Hepatocyte (in vitro differentiated cells): ENCODE results near the gene USP48. TPM values are rescaled to one million over a fixed set of nuclear protein-coding genes. Genes with fewer than 3 reads are reported as not detected.
A peak's percentile ranks its signal among the peaks of the same experiment; 100 is the strongest.

Experiments
- DNase-seq: peaks from one replicate; pipeline ENCODE4 v3.0.0-alpha.2; 2016; ENCODE audit warnings: low spot score
- H2AFZ ChIP-seq: fragments of 200-600 bp; sonication (generic); 2 replicates; pipeline ENCODE4 v1.6.0; 2016; ENCODE audit warnings: antibody characterized with exemption, mild to moderate bottlenecking
- H3K27ac ChIP-seq: fragments of 200-600 bp; sonication (generic); 2 replicates; pipeline ENCODE4 v1.5.1; 2016; ENCODE audit warnings: mild to moderate bottlenecking
- H3K27me3 ChIP-seq: fragments of 200-600 bp; sonication (generic); 2 replicates; pipeline ENCODE4 v1.6.1; 2016
- H3K36me3 ChIP-seq: fragments of 200-600 bp; sonication (generic); replicated peaks from 2 replicates; pipeline ENCODE4 v1.5.1; 2016; ENCODE audit warnings: low read depth; ENCODE audit not compliant: insufficient read depth
- H3K4me1 ChIP-seq: fragments of 200-600 bp; sonication (generic); 2 replicates; pipeline ENCODE4 v1.5.1; 2016; ENCODE audit warnings: mild to moderate bottlenecking, moderate library complexity; ENCODE audit not compliant: insufficient read depth
- H3K4me2 ChIP-seq: fragments of 200-600 bp; sonication (generic); 2 replicates; pipeline ENCODE4 v1.6.0; 2016
- H3K4me3 ChIP-seq: fragments of 200-600 bp; sonication (generic); 2 replicates; pipeline ENCODE4 v1.5.1; 2016; ENCODE audit warnings: mild to moderate bottlenecking
- H3K79me2 ChIP-seq: fragments of 200-600 bp; sonication (generic); 2 replicates; pipeline ENCODE4 v1.6.0; 2017; ENCODE audit warnings: mild to moderate bottlenecking
- H3K9me2 ChIP-seq: fragments of 200-600 bp; sonication (generic); replicated peaks from 2 replicates; pipeline ENCODE4 v1.6.0; 2017; ENCODE audit warnings: mild to moderate bottlenecking; ENCODE audit not compliant: insufficient read depth
- H3K9me3 ChIP-seq: fragments of 200-600 bp; sonication (generic); 2 replicates; pipeline ENCODE4 v1.5.1; 2016; ENCODE audit warnings: low read depth, mild to moderate bottlenecking
- H4K20me1 ChIP-seq: fragments of 200-600 bp; sonication (generic); 2 replicates; pipeline ENCODE4 v1.6.0; 2016; ENCODE audit warnings: mild to moderate bottlenecking; ENCODE audit not compliant: insufficient read depth, poor library complexity, severe bottlenecking
- EZH2 ChIP-seq: fragments of 200-600 bp; sonication (generic); IDR thresholded peaks from 2 replicates; pipeline ENCODE4 v1.6.1; 2016; ENCODE audit warnings: antibody characterized with exemption, mild to moderate bottlenecking, borderline replicate concordance
- EZH2phosphoT487 ChIP-seq: fragments of 200-600 bp; sonication (generic); IDR thresholded peaks from one replicate; pipeline ENCODE4 v1.6.1; 2018; ENCODE audit warnings: antibody characterized with exemption, mild to moderate bottlenecking, low read depth, moderate library complexity; ENCODE audit not compliant: unreplicated experiment, severe bottlenecking
- WGBS: methylation state at CpG from one replicate; pipeline ENCODE4 v1.1.6; 2016; ENCODE audit warnings: low lambda C conversion rate; ENCODE audit errors: missing lambda C conversion rate; 5-methylcytosine and 5-hydroxymethylcytosine counted together
- polyA plus RNA-seq: library from polyadenylated mRNA; unstranded; fragments of >200 nt; fragmentation: Nextera tagmentation; extraction: Ambion mirVana; gene quantifications from 2 replicates; pipeline ENCODE4 v1.2.1, GENCODE V29; 2016
- total RNA-seq: library from RNA; depleted of rRNA; stranded (reverse); fragments of >200 nt; gene quantifications from 2 replicates; pipeline ENCODE4 v1.2.3, GENCODE V29; 2014
- TF ChIP-seq, protein P1 (sequence below): fragments of 200-600 bp; sonication (generic); IDR thresholded peaks from 2 replicates; pipeline ENCODE4 v1.5.1; 2016; ENCODE audit warnings: antibody characterized with exemption, mild to moderate bottlenecking; ENCODE audit not compliant: poor library complexity

Gene USP48
- total and polyA plus RNA-seq, 2 experiments from 2014 or later, result 38.9 to 39.5 TPM

DNA sequence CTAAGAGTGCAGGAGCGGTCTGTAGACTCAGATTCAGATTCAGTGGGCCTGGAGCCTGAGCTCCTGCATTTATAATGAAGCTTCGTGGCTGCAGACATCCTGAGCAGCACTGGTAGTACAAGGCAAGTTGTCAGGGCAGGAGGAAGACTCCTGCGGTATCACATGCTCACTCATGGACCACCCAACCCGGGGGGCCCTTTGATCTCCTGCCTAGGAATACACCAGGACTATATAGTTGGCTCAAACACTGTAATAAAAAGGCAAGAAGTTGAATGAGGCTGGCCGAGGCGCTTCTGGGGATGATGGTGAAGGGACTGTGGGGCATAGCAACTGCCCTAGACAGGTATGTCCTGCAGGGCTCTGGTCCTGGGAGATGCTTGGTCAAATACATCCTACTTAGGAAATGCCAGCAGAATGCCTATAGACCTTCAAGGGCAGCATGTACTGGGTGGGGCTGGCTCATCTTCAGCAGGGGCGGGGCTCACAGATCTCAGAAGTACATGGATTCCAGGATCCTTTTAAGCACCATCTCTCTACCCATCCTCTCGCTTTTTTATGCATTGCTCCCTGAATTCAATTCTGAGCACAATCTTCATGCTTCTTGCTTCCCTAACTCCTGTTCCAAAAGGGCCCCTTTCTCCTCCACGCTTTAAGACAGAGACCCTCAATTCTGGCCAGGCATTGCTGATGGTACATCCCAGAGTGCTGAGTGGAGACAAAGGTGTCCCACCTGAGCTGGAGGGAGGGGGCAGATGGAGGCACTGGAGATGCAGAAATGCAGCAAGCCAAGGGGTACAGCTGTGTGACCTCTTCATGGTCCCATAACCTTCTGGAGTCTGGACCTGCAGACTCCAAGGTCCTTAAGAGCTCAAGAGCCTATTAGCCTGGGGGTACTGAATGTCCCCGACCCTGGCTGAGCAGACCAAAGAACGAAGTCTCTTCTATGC, 111.7 kb downstream of the USP48 start:
- TF ChIP-seq EZH2 (no peak), EZH2phosphoT487 (no peak)
- TF ChIP-seq, protein P1, sequence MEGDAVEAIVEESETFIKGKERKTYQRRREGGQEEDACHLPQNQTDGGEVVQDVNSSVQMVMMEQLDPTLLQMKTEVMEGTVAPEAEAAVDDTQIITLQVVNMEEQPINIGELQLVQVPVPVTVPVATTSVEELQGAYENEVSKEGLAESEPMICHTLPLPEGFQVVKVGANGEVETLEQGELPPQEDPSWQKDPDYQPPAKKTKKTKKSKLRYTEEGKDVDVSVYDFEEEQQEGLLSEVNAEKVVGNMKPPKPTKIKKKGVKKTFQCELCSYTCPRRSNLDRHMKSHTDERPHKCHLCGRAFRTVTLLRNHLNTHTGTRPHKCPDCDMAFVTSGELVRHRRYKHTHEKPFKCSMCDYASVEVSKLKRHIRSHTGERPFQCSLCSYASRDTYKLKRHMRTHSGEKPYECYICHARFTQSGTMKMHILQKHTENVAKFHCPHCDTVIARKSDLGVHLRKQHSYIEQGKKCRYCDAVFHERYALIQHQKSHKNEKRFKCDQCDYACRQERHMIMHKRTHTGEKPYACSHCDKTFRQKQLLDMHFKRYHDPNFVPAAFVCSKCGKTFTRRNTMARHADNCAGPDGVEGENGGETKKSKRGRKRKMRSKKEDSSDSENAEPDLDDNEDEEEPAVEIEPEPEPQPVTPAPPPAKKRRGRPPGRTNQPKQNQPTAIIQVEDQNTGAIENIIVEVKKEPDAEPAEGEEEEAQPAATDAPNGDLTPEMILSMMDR, result no peak
- Histone ChIP-seq H3K27ac (no peak overlapping the region), H4K20me1 (no peaks in the 10 kb centered on the region), H3K4me3 (no peak overlapping the region), H3K79me2 (no peaks in the 10 kb centered on the region), H3K27me3 (no peaks in the 10 kb centered on the region), H3K9me3 (no peaks in the 10 kb centered on the region), H3K36me3 (no peaks in the 10 kb centered on the region), H3K4me2 (no peak overlapping the region), H3K4me1 (peaks cover 31% of the 10 kb centered on the region), H2AFZ (no peak overlapping the region), H3K9me2 (no peaks in the 10 kb centered on the region)
- WGBS, result 85% methylated on average over 11 of the region's 11 CpGs
- no peak for DNase-seq

DNA sequence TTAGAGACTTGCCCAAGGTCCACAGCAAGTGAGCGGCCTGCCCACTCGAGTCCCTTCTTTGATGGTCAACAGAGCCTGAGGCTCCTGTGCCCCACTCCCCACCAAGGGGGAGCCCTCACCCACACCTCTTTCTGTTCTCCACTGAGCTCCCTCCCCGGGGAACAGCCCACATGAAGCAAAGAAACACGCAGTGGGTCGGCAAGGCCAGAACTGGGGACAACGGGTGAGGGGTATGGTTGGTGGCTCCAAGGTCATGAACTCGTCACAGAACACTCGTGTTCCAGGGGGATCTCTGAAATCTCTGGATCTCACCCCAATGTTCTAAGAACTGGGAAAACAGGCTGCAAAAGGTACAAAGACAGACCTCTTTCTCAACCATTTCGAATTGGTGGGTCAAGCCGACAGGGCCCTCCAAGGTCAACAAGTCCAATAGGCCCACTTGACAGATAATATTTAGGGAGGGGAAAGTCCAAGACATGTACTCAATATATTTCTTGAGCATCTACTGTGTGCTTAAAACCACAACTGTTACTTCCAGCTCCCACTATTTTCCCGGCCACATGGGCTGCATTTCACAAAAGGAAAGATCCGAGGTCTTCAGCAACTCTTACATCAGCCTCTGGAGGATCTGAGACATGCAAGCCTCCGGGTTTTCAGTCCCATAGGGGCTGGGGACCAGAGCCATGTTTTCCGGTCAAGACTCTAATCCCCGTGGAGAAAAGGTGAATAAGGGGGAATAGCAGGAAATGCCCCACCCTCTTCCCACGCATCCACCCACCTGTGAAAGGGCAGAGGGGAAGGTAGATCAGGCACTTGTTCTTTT, 112.7 kb downstream of the USP48 start:
- no peaks in the 10 kb centered on the region for H4K20me1 ChIP-seq
- no peaks in the 10 kb centered on the region for H3K36me3 ChIP-seq
- H3K4me2 ChIP-seq, result peak overlapping the region; percentile 100
- no peaks in the 10 kb centered on the region for H3K27me3 ChIP-seq
- WGBS, result 55% methylated on average over 16 of the region's 16 CpGs
- peaks cover 31% of the 10 kb centered on the region for H3K4me1 ChIP-seq
- no peaks in the 10 kb centered on the region for H3K9me2 ChIP-seq
- no peak for TF ChIP-seq EZH2phosphoT487
- no peak for TF ChIP-seq EZH2
- TF ChIP-seq, protein P1, result no peak
- no peak overlapping the region for H3K4me3 ChIP-seq
- H2AFZ ChIP-seq, result no peak overlapping the region
- H3K79me2 ChIP-seq, result no peaks in the 10 kb centered on the region
- DNase-seq, result no peak
- peak overlapping the region; percentile 25 for H3K27ac ChIP-seq
- no peaks in the 10 kb centered on the region for H3K9me3 ChIP-seq

DNA sequence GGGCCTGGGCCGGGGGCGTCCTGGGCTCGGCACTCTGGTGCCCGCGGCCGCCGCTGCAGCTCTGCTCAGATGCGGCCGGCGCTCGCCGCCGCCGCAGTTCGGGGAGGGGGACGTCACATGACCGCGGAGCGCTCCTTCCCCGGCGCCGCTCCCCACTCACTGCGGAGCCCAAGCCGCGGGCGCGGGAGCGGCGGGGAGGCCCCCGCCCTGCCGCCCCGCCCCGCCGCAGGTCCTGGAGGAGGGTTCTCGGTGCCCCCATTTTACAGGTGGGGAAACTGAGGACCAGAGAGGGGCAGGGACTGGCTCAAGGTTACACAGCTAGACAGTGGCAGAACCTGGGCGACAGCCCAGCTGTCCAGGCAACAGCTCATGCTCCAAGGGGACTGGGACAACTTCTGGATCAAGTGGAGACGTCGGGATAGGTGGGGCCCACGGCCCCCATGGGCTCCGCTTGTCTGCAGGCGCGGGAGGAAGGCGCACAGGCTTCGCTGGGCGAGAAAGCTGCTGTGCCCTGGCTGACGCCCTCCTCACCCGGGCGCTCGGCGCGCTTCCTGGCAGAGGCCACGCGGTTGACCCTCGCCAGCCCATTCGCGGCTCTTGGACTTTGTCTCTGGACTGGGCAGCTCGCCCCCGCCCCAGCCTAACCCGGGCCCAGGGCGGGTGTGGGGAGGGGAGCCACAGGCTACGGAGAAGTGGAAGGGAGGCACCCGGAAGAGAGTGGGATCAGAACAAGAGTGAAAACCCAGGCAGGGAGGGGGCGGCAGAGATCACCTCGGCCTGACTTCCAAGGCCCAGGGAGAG, 113.5 kb downstream of the USP48 start, which contains the start of gene RAP1GAP:
Gene RAP1GAP, minus strand, starts transcription at position 100 of the 801 bp plus-strand sequence. CDS start 49,325 bp downstream, outside the sequence.
- Histone ChIP-seq H2AFZ (peak within 1 kb of the TSS; percentile 68), H3K9me2 (no peaks in the 10 kb centered on the region), H4K20me1 (no peaks in the 10 kb centered on the region), H3K27ac (peak within 1 kb of the TSS; percentile 52), H3K4me3 (peak within 1 kb of the TSS; percentile 75), H3K4me2 (peak within 1 kb of the TSS; percentile 100), H3K36me3 (no peaks in the 10 kb centered on the region), H3K79me2 (no peaks in the 10 kb centered on the region), H3K9me3 (no peaks in the 10 kb centered on the region), H3K4me1 (peaks cover 31% of the 10 kb centered on the region), H3K27me3 (no peaks in the 10 kb centered on the region)
- TF ChIP-seq EZH2, result no peak
- TF ChIP-seq, protein P1, result peak; percentile 16
- peak; percentile 83 for DNase-seq
- WGBS, result 3% methylated on average over 47 of the region's 64 CpGs
